Body of pancreas (tissue), 4 donors: Measurements from ENCODE around the gene DHRS7.

Experiments used
- CTCF ChIP-seq, 7 experiments: fragments of 450-650 bp in 4 of 7; fragments of 200-600 bp in 3 of 7; sonication (generic) in 3 of 7; IDR thresholded peaks; one replicate each; pipeline ENCODE4 v1.5.1; 2016 to 2019; ENCODE audit warnings: antibody characterized with exemption in 7 of 7
- POLR2A ChIP-seq, 3 donors: fragments of 450-650 bp; IDR thresholded peaks; one replicate each; pipeline ENCODE4 v1.6.1; 2016; ENCODE audit warnings: antibody characterized with exemption in 3 of 3, mild to moderate bottlenecking in 2 of 3

- no peak for TF ChIP-seq POLR2A (IDR thresholded peaks at IDR 0.05)
- TF ChIP-seq CTCF (IDR thresholded peaks at IDR 0.05) = no peak
Measured at GRCh38 chr14:60107477-60107876, 57.7 kb downstream of the DHRS7 start.
